Ovary (tissue), 9 donors: Measurements from ENCODE around the gene SRRM1. TPM values are rescaled to one million over a fixed set of nuclear protein-coding genes. Genes with fewer than 3 reads are reported as not detected.
A peak's percentile ranks its signal among the peaks of the same experiment; 100 is the strongest.

Source experiments
- DNase-seq, 5 donors: peaks; one replicate each; pipeline ENCODE4 v3.0.0-alpha.2; 2019 to 2020
- H3K27ac ChIP-seq, 2 donors: fragments of 200-600 bp; one replicate each; pipeline versions ENCODE4 v1.5.1 to v1.8.0; 2019 to 2022
- H3K27me3 ChIP-seq: fragments of 200-600 bp; one replicate; pipeline ENCODE4 v1.8.0; 2022
- H3K36me3 ChIP-seq: fragments of 200-600 bp; sonication (generic); one replicate; pipeline ENCODE4 v1.5.1; 2019
- H3K4me1 ChIP-seq: one replicate; pipeline ENCODE4 v1.8.1; 2013; ENCODE audit warnings: mild to moderate bottlenecking, moderate library complexity; ENCODE audit not compliant: insufficient read depth
- H3K4me3 ChIP-seq: fragments of 200-600 bp; sonication (generic); one replicate; pipeline ENCODE4 v1.5.1; 2017
- H3K9me3 ChIP-seq, 2 donors: fragments of 200-600 bp in 1 of 2; sonication (generic) in 1 of 2; one replicate each; pipeline versions ENCODE4 v1.5.1 to v1.8.1; 2013 to 2019; ENCODE audit warnings: mild to moderate bottlenecking in 1 of 2, moderate library complexity in 1 of 2
- EP300 ChIP-seq: sonication (generic); formaldehyde crosslinking; IDR thresholded peaks from one replicate; pipeline ENCODE4 v1.6.1; 2017; ENCODE audit warnings: antibody characterized with exemption
- POLR2A ChIP-seq: fragments of 450-650 bp; IDR thresholded peaks from one replicate; pipeline ENCODE4 v1.6.1; 2017; ENCODE audit warnings: antibody characterized with exemption, mild to moderate bottlenecking, moderate library complexity
- WGBS, 3 donors: extraction: QIAGEN DNeasy Blood & Tissue Kit in 1 of 3; methylation state at CpG; one replicate each; pipeline versions ENCODE4 v1.1.5 to v1.1.7; 2013 to 2017; 5-methylcytosine and 5-hydroxymethylcytosine counted together
- intact Hi-C, 4 donors: fragments of 100-400 bp; cut with DNase I; formaldehyde crosslinking; loops; one replicate each; pipeline versions ENCODE4 v1.11.0 to v1.15.1; 2022 to 2023
- polyA plus RNA-seq, 2 donors: library from polyadenylated mRNA; stranded (reverse); fragments of 200-250 nt in 1 of 2; fragments of 350-450 nt in 1 of 2; fragmentation: Illumina TruSeq in 1 of 2; extraction: RNeasy Lipid Tissue Mini Kit (QIAGEN cat#74804) in 1 of 2; gene quantifications; one replicate each; pipeline ENCODE4 v1.2.3, GENCODE V29; 2013 to 2014
- total RNA-seq, 7 donors: library from RNA; depleted of rRNA in 2 of 7; stranded (reverse); fragments of >200 nt in 2 of 7; fragmentation: NEBNext Ultra II Directional in 3 of 7; extraction: Animal tissue kit (Norgen Biotek cat#: 25700) in 3 of 7; gene quantifications; one replicate each; pipeline versions ENCODE4 v1.1.0 to v1.2.4, GENCODE V29; 2016 to 2023
- TF ChIP-seq, protein P1 (sequence below), 3 donors: fragments of 450-650 bp in 2 of 3; fragments of 200-600 bp in 1 of 3; IDR thresholded peaks; one replicate each; pipeline versions ENCODE4 v1.5.1 to v1.8.0; 2016 to 2022; ENCODE audit warnings: antibody characterized with exemption in 3 of 3, mild to moderate bottlenecking in 1 of 3
- donor health status: DM: no; HTN: no; CAD: no; lungs with moderate emphysema.
- donor health status: DM: no; HTN: no; CAD: no.
- donor health status: Bipolar disorder and iron deficiency.
- donor health status: DM: yes; HTN: yes; CAD: no.
- donor health status: DM: no; HTN: no; CAD: no.
- donor health status: DM: yes; HTN: yes; CAD: no.

Gene SRRM1
- total and polyA plus RNA-seq, 9 donors: 74.9 to 154 (median 123) TPM

GRCh38 chr1:24639094-24639493, 4.0 kb upstream of the SRRM1 start:
- Histone ChIP-seq H3K9me3 (no peaks in the 10 kb centered on the region), H3K4me1 (peaks cover 4% of the 10 kb centered on the region), H3K4me3 (no peak overlapping the region), H3K27ac (no peak overlapping the region), H3K36me3 (no peaks in the 10 kb centered on the region), H3K27me3 (no peaks in the 10 kb centered on the region)
- 89 to 96% (median 92%) methylated on average over 2 of the region's 2 CpGs for WGBS, 3 donors
- no peak for DNase-seq
- intact Hi-C loops: loop anchor here in 2 of 4 donors (10.0 kb wide), 2 partner anchors 434 to 444 kb away; no protein-coding TSS in a partner anchor
- no peak for TF ChIP-seq POLR2A
- TF ChIP-seq, protein P1, sequence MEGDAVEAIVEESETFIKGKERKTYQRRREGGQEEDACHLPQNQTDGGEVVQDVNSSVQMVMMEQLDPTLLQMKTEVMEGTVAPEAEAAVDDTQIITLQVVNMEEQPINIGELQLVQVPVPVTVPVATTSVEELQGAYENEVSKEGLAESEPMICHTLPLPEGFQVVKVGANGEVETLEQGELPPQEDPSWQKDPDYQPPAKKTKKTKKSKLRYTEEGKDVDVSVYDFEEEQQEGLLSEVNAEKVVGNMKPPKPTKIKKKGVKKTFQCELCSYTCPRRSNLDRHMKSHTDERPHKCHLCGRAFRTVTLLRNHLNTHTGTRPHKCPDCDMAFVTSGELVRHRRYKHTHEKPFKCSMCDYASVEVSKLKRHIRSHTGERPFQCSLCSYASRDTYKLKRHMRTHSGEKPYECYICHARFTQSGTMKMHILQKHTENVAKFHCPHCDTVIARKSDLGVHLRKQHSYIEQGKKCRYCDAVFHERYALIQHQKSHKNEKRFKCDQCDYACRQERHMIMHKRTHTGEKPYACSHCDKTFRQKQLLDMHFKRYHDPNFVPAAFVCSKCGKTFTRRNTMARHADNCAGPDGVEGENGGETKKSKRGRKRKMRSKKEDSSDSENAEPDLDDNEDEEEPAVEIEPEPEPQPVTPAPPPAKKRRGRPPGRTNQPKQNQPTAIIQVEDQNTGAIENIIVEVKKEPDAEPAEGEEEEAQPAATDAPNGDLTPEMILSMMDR (IDR thresholded peaks at IDR 0.05): no peak
- TF ChIP-seq EP300: no peak

- 77 to 81% (median 80%) methylated on average over 4 of the region's 4 CpGs for WGBS, 3 donors
- TF ChIP-seq, protein P1 (IDR thresholded peaks at IDR 0.05): no peak
- TF ChIP-seq EP300 (no peak), POLR2A (no peak)
- Histone ChIP-seq H3K27ac (no peak overlapping the region), H3K27me3 (no peaks in the 10 kb centered on the region), H3K4me3 (no peak overlapping the region), H3K9me3 (no peaks in the 10 kb centered on the region), H3K4me1 (peaks cover 4% of the 10 kb centered on the region), H3K36me3 (no peaks in the 10 kb centered on the region)
- DNase-seq: no peak
- intact Hi-C loops: loop anchor here in 2 of 4 donors (5.0 to 10.0 kb wide), 3 partner anchors 107 to 445 kb away; partner anchors contain the start of gene CLIC4 (in 1 of the 2)
Observed at GRCh38 chr1:24639881-24640280, 3.2 kb upstream of the SRRM1 start.

DNA sequence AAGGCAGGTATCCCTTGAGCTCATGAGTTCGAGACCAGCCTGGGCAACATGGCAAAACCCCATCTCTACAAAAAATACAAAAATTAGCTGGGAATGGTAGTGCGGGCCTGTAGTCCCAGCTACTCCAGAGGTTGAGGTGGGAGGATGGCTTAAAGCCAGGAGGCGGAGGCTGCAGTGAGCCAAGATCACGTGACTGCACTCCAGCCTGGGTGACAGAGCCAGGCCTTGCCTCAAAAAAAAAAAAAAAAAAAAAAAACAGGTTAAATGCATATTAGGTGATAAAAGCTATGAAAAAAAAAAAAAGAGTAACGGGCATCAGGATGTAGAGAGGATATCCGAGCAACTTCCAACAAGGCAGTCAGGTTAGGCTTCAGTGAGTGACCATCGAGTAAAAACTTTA, 2.8 kb upstream of the SRRM1 start:
- H3K27ac ChIP-seq: no peak overlapping the region
- peak; percentile 41 to 61 (median 49) for DNase-seq
- H3K36me3 ChIP-seq: no peaks in the 10 kb centered on the region
- H3K4me1 ChIP-seq: peaks cover 6% of the 10 kb centered on the region
- intact Hi-C loops: loop anchor here in 1 of 4 donors (5.0 kb wide), 1 partner anchor 107 kb away; the partner anchor contains the start of gene CLIC4
- H3K27me3 ChIP-seq: no peaks in the 10 kb centered on the region
- H3K9me3 ChIP-seq: no peaks in the 10 kb centered on the region
- TF ChIP-seq, protein P1 (IDR thresholded peaks at IDR 0.05): no peak
- no peak for TF ChIP-seq POLR2A
- no peak for TF ChIP-seq EP300
- no peak overlapping the region for H3K4me3 ChIP-seq
- WGBS, 3 donors: 54 to 62% (median 60%) methylated on average over 7 of the region's 7 CpGs

DNA sequence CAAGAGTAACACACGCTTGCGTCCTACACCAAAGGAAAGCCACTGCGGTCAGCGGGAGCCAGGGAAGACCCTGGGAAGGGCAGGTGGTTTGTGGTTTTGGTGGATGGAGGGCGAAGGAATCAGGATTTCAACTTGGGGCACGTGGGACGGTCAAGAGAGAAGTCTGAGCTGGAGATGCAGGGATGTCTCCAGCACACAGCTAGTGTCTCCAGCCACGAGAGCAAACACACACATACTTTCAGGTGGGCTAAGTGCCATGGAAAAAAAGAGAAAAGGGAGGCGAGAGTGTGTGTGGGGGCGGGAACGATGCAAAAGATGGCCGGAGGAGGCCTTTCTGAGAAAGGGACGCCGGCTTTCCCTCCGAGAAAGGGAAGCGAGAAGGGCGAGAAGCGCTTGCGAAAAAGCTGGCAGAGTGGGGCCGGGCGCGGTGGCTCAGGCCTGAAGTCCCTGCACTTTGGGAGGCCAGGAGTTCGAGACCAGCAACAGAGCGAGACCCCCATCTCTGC, 1.4 kb upstream of the SRRM1 start:
- WGBS, 3 donors: 7 to 12% (median 9%) methylated on average over 24 of the region's 24 CpGs
- peak; percentile 56 to 69 (median 66) for DNase-seq
- intact Hi-C loops: loop anchor here in 1 of 4 donors (5.0 kb wide), 1 partner anchor 106 kb away; the partner anchor contains the start of gene CLIC4
- Histone ChIP-seq H3K9me3 (no peaks in the 10 kb centered on the region), H3K27me3 (no peaks in the 10 kb centered on the region), H3K27ac (peak overlapping the region; percentile 96 to 97), H3K4me3 (peak overlapping the region; percentile 74), H3K36me3 (no peaks in the 10 kb centered on the region), H3K4me1 (peaks cover 6% of the 10 kb centered on the region)
- TF ChIP-seq, protein P1 (IDR thresholded peaks at IDR 0.05): no peak
